Pons (tissue), 1 donor: ENCODE results near the gene GPI.

ENCODE experiments used
- DNase-seq: peaks from one replicate; pipeline ENCODE4 v3.0.0-alpha.2; 2016; ENCODE audit warnings: low spot score

GPI gene

DNA sequence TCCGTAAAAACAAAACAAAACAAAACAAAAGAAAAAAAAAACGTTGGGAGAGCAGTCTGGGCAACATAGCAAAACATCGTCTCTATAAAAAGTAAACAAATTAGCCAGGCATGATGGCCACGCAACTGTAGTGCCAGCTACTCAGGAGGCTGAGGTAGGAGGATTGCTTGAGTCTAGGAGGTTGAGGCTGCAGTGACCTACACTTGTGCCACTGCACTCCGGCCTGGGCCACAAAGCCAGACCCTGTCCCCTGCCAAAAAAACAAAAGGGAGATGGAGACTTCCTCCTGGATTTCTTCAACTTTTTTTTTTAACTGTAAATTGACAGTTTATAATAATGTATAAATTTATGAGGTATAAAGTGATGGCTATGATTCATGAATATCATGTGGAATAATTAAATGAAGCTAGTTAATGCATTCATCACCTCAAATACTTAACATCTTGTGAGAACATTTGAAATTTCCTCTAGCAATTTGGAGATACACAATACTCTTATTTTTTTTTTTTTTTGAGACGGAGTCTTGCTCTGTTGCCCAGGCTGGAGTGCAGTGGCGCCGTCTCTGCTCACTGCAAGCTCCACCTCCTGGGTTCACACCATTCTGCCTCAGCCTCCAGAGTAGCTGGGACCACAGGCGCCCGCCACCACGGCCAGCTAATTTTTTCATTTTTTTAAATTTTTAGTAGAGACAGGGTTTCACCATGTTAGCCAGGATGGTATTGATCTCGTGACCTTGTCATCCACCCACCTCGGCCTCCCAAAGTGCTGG, 41.1 kb downstream of the GPI start:
- DNase-seq = no peak

DNA sequence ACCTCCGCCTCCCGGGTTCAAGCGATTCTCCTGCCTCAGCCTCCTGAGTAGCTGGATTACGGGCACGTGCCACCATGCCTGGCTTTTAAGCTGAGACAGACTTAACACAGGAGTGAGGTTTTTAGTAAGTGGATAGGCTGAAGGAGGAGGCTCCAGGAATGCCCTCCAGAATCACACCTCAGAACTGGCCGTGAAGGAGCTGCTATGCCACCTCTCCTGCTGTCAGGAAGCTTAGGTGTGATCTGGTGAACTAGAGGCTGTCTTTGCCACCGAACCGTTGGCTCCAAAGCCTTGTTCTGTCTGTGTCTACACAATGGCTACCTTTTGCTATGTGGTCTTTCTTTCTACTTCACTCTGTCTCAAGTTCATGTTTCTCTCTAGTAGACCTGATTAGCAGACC, 43.4 kb downstream of the GPI start:
- no peak for DNase-seq

DNA sequence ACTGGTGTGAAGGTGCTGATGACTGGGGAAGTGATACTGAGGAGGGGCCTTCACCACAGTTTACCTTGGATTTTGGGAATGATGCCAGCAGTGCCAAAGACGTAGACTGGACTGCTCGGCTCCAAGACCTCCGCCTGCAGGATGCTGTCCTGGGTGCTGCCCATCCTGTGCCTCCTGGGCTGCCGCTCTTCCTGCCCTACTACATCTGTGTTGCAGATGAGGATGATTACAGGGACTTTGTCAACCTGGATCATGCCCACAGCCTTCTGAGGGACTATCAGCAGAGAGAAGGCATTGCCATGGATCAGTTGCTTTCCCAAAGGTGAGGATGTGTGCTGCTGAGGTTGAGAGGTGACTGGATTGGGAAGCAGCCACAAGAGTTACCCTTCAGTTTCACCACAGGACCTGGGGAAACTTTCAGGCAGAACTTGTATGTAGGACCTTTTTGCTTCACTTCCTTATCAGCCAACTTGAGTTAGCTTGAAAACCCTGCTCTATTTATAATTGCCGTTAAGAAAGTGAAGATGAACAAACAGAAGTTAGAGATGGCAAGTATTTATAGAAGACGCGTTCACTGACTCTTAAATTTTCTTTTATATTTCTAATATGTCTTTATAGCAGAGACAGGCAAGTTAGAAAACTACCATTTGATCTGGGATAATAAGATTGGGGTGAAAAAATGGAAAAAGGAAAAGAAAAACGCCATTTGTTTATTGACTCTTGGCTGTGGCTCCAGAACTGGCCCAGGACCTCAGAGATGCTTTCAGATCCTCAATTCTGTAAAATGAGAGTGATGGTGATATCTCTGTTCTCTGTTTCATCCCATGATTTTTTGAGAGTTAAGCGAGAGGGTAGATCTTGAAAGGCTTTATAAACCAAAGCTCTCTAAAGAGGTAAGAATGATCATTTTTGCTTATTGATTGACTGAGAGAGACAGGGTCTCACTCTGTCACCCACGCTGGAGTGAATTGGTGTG, 44.5 kb downstream of the GPI start:
- peak; percentile 48 for DNase-seq

DNA sequence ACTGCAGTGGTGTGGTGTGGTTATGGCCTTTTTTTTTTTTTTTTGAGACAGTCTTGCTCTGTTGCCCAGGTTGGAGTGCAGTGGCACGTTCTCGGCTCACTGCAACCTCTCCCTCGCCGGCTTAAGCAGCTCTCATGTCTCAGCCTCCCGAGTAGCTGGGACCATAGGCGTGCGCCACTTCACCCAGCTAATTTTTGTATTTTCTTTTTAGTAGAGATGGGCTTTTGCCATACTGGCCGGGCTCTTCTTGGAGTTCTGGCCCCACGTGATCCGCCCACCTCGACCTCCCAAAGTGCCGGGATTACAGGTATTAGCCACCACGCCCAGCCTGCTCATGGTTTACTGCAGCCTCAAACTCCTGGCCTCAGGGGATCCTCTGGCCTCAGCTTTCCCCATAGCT, 46.2 kb downstream of the GPI start:
- DNase-seq = no peak

DNA sequence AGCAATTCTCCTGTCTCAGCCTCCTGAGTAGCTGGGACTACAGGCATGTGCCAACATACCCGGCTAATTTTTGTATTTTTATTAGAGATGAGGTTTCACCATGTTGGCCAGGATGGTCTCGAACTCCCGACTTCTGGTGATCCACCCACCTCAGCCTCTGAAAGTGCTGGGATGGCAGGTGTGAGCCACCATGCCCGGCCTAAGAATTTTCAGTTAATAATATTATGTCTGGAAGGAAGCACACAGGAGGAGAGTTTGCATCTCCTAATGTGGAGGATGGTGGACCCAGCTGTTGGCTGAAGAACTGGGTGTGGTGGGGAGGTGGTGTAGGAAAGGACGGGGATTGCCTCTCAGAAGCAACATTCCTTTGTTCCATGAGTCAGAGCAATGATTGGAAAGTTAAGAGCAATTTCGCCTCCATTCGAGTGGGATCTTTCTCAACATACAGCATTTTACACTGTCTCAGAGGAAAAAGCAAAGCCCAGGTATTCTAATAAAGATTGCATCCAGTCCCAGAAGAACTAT, 51.1 kb downstream of the GPI start:
- DNase-seq = no peak

DNA sequence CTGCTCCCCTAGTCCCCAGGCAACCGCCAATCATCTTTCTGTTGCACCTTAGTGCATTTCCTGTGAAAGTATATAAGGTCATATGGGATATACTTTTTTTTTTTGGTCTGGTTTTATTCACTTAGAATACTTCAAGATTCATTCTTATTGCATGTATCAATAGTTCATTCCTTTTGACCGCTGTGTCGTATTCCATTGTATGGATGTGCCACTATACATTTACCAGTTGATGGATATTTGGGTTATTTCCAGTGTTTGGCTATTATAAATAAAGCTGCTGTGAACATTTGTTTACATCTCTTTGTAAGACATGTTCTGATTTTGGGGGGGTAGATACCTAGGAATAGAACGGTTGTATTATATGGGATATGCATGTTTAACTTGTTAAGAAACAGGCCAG, 53.3 kb downstream of the GPI start:
- DNase-seq = no peak

DNA sequence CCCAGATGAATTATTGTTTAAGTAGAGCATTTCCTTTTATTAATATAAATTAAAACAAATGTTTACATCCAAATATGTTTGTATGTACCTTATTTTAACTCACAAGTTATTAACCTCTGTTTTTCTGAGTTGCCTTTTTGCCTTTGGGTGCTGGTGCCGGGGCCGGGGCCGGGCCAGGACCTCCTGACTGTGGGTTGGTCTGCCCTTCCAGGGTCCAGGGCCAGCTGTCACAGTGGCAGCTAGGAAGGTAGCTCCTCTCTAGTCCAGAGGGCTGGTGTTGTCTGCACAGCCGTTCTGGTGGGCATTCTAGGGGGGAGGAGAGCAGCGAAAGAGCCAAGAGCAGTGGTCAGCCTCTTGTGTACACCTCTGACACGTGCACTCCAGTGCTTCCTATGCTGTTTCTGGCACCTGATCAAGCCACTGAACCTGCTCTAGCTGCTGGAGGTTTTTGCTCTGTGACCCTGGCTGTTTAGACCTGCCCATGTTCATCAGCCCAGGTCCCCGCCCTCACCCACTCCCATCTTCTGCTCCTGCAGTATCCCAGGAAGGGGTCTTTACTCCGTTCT, 61.2 kb downstream of the GPI start:
- no peak for DNase-seq

DNA sequence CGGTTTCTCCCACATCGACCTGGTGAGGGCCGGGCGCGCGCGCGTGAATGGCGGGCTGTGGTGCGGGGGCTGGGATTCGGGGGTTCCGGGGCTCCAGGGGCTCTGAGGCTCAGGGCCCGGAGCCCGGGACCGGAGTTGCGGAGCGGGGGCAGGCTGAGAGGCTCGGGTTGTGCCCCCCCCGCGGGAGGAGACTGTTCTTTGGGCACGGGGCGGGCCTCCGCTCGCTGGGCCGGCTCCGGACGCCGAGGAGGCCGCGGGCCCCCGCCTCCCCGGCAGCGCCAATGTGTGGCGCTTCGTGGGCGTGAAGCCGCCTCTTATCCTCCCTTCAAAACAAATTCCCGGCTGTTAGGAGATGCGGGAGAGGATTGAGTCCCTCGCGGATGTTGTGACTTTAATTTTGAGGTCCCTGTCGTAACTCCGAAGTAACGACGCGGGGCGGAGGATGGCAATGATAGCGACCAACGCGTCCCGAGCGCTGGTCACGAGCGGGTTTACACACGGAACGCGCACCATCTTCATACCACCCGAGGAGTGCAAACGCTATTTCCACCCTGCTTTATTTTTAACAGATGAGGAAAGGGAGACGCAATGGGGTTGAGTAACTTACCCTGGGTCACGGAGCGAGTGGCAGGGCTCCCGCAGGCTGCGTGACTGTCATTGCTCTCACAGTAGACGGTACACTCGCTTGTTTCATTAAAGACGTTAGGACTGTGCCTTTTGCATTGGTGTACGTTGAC, 63.7 kb downstream of the GPI start:
- DNase-seq = peak; percentile 25

DNA sequence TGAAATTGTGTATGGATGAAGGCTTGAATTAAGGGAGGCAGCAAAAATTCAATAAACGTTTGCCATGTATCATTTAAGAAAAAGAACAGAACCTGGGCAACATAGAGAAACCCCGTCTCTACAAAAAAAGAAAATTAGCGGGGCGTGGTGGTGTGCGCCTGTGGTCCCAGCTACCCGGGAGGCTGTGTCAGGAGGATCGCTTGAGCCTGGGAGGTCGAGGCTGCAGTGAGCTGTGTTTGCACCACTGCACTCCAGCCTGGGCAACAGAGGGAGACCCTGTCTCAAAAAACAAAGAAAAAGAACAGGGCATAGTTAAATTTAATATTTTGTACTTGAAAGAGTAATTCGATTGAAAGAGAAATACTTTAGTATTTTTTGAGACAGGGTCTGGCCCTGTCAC, 64.6 kb downstream of the GPI start:
- DNase-seq = no peak

DNA sequence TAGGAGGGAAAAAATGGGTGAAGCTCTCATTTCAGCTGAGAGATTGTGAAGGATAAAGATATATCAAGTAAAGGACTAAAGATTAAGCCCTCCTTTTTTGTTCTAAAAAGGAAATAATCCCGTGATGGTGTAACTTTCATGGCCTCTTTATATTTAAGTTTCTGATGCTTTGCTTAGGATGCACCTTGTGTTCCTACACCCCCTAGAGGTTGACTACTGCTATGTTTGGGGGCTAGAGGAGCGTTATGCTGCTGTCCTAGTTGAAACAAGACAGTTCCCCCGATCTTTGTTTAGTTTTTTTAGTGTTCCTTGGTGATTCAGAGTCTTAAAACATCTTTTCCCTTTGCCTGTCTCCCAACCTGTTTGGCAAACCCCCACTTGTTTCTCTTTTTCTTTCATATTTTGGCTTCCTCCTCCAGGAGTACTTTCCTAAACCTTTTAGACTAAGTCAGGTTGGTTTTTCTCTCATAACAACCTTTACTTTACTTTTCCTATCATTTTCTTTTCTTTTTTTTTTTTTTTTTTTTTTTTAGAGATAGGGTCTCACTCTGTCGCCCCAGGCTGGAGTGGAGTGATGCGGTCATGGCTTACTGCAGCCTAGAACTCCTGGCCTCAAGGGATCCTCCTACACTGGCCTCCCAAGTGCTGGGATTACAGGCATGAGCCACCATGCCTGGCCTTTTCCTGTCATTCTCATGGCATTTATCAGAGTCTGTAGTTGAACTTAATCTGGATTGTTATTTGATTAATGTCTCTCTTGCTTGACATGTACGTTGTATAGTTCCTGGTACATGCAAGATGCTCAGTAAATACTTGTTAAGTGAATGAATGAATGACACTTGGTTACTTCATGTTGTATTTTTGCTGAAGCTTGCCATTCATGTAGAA, 66.0 kb downstream of the GPI start:
- peak; percentile 41 for DNase-seq

DNA sequence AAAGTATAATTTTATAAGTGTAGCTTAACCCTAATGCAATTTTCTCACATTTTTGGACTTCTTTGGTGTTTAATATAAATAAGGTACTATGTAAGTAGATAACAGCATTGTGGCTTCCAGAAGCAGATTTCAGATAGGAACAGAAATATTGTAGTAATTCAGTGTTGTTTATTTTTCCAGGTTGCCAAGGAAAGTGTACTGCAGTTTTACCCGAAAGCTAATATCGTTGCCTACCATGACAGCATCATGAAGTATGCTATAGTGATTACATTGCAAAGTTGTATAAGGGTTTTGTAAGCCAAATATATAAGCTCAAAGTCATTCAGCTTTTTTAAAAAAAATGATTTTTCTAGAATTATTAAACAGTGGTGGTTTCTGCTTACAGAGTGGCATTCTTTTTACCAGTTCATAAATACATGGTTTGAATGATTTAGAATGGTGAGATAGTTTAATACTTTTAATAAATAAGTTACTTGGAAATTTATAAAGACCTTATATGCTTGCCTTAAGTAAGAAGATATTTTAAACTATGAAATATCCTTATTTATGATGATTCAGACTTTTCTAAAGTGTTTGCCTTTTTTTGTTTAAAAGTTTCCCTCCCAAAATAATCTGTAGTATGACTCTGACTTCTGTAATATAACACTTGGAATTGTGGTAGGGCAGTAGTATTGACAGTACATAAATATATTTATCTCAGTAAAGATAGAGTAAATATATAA, 66.8 kb downstream of the GPI start:
- no peak for DNase-seq

DNA sequence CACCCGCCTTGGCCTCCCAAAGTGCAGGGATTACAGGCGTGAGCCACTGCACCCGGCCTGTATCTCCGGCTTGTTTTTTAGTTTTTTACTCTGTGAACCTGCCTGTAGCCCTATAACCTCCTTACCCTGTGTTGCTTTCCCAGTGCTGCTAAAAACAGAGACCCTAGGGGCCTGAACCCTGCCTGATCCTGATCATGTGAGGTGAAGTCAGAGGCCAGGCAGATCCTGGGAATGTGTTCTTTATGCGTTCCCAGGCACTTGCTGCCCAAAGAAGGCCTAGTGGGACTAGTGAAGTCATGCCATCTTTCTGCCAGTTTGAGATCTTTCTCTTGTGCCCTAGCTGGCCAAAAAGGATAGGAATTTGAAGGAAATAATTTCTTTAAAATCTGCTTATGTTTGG, 67.8 kb downstream of the GPI start:
- no peak for DNase-seq

DNA sequence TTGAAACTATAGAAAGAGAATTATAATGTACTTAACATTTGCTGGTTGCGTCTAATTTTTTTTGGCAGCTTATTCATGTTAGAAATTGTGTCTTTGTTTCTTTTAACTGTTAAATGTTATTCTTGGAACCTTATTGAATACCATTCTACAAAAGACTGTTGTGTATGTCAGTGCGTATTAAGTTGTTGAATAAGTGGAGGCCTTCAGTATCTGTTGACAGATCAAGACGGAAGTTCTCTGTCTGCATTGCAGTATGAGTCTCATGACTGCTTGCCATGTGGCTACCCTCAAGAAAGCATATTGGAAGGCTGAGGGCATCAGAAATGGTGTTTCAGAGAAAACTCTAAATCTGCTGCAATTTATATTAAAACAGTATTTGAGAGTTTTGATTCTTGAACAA, 71.7 kb downstream of the GPI start:
- DNase-seq = no peak

DNA sequence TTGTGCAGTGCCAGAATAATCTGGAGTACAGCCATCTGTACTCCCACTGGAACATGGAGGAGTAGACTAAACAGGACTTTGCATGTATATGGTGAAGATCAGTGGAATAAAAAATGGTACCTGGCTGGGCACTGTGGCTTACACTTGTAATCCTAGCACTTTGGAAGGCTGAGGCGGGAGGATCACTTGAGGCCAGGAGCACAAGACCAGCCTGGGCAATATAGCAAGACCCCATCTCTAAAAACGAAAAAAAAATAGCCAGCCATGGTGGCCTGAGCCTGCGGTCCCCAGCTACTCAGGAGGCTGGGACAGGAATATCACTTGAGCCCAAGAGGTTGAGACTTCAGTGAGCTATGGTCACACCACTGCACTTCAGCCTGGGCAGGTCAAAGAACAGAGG, 83.2 kb downstream of the GPI start:
- DNase-seq = no peak
